ENCODE results near the gene NOS1AP.

- TF ChIP-seq CTCF (IDR thresholded peaks at IDR 0.05; ENCODE audit: low read length): no peak
- no peak for TF ChIP-seq EZH2 (IDR thresholded peaks at IDR 0.05; ENCODE audit: borderline replicate concordance, low read length)
These were observed 304.2 kb downstream of the NOS1AP start for GRCh38 chr1:162373541-162374260.

Data from OCI-LY1 (cell line).